HEK293 (cell line): Measurements from ENCODE around the gene PDE10A.

ENCODE experiments used
- YY1 ChIP-seq: fragments of 450-650 bp; formaldehyde crosslinking; IDR thresholded peaks from 2 replicates; pipeline ENCODE4 v1.5.1; 2018; ENCODE audit warnings: missing biosample characterization, missing genetic modification characterization
- ZSCAN30 ChIP-seq: fragments of 450-650 bp; IDR thresholded peaks from 2 replicates; pipeline ENCODE4 v1.5.1; 2018; ENCODE audit warnings: missing biosample characterization, mild to moderate bottlenecking, missing genetic modification characterization, moderate library complexity
- TF ChIP-seq, protein P1 (sequence below): fragments of 450-650 bp; formaldehyde crosslinking; IDR thresholded peaks from 2 replicates; pipeline ENCODE4 v1.5.1; 2016; ENCODE audit warnings: missing biosample characterization, missing genetic modification characterization

DNA sequence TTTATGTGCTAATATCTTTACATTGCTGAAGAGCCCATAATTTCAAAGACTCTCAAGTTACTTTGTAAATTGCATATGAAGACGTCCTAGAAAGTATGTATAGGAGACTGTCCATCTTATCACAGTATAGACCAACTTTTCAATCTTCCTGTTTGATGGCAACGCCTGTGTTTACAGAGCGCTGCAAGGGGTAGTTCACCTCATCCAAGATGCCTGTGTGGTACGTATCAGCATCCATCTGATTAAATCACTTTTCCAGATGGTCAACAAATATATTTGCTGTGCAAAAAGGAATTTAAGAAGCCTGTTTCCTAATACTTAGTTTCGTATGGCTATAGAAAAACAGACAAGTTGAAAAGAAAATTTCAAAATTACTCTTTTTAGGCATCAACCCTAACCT is 17.9 kb upstream of the PDE10A start:
- TF ChIP-seq, protein P1, sequence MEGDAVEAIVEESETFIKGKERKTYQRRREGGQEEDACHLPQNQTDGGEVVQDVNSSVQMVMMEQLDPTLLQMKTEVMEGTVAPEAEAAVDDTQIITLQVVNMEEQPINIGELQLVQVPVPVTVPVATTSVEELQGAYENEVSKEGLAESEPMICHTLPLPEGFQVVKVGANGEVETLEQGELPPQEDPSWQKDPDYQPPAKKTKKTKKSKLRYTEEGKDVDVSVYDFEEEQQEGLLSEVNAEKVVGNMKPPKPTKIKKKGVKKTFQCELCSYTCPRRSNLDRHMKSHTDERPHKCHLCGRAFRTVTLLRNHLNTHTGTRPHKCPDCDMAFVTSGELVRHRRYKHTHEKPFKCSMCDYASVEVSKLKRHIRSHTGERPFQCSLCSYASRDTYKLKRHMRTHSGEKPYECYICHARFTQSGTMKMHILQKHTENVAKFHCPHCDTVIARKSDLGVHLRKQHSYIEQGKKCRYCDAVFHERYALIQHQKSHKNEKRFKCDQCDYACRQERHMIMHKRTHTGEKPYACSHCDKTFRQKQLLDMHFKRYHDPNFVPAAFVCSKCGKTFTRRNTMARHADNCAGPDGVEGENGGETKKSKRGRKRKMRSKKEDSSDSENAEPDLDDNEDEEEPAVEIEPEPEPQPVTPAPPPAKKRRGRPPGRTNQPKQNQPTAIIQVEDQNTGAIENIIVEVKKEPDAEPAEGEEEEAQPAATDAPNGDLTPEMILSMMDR, result no peak
- TF ChIP-seq YY1 (no peak), ZSCAN30 (tag by site-specific recombination) (no peak)
